Esophagus muscularis mucosa (tissue), 4 donors: ENCODE results near the gene PRSS3.
"Not testable (repeated sequence)": the region's sequence is repeated elsewhere in the genome, so short reads cannot be mapped to it uniquely, and the experiment has no call there.

Experiments used
- CTCF ChIP-seq, 3 experiments: fragments of 200-600 bp in 2 of 3; fragments of 450-650 bp in 1 of 3; sonication (generic) in 2 of 3; IDR thresholded peaks; one replicate each; pipeline ENCODE4 v1.5.1; 2017 to 2019; ENCODE audit warnings: antibody characterized with exemption in 3 of 3, mild to moderate bottlenecking in 2 of 3, moderate library complexity in 1 of 3
- EP300 ChIP-seq: sonication (generic); formaldehyde crosslinking; IDR thresholded peaks from one replicate; pipeline ENCODE4 v1.6.1; 2017; ENCODE audit warnings: antibody characterized with exemption
- POLR2A ChIP-seq: fragments of 450-650 bp; IDR thresholded peaks from one replicate; pipeline ENCODE4 v1.6.1; 2017; ENCODE audit warnings: antibody characterized with exemption, moderate library complexity, mild to moderate bottlenecking, low read depth

DNA sequence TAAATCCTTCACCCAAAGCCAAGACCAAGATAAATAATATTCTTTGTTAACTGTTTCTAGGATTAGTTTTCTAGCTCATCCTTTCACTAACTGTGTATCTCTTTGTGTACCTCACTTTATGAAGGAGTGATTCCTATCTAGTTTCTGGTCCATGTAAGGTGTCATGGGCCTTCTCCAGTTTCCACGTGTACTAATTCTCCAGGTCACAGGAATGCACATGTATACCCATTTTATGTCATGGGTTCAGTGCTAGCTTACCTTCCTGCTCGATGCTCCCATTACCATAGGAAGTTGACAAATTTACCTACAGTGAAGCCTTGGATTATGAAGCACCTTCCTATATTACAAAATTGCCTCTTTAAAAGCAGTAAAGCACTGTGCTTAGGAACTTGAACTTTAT, 5.9 kb upstream of the PRSS3 start:
- not testable (repeated sequence) for TF ChIP-seq CTCF (IDR thresholded peaks at IDR 0.05); EP300; POLR2A
